Trophoblast cell (in vitro differentiated cells and primary cell): ENCODE data around the gene ANK2.

Experiments
- DNase-seq, 2 donors: peaks; one replicate each; pipeline ENCODE4 v3.0.0-alpha.2; 2016
- H2AFZ ChIP-seq: 2 replicates; pipeline ENCODE4 v1.6.1; 2013; ENCODE audit warnings: low read length, moderate library complexity, mild to moderate bottlenecking; ENCODE audit not compliant: insufficient read depth, poor library complexity
- H2AK5ac ChIP-seq: 2 replicates; pipeline ENCODE4 v1.6.1; 2013; ENCODE audit warnings: mild to moderate bottlenecking, low read length
- H2BK120ac ChIP-seq: 2 replicates; pipeline ENCODE4 v1.6.1; 2013; ENCODE audit warnings: low read length, mild to moderate bottlenecking, moderate library complexity; ENCODE audit not compliant: insufficient read depth, poor library complexity
- H2BK12ac ChIP-seq: 2 replicates; pipeline ENCODE4 v1.6.1; 2013; ENCODE audit warnings: mild to moderate bottlenecking, low read length, moderate library complexity
- H2BK5ac ChIP-seq: 2 replicates; pipeline ENCODE4 v1.6.1; 2013; ENCODE audit warnings: low read length, low read depth, moderate library complexity, mild to moderate bottlenecking; ENCODE audit not compliant: poor library complexity
- H3K14ac ChIP-seq: 2 replicates; pipeline ENCODE4 v1.6.1; 2013; ENCODE audit warnings: mild to moderate bottlenecking, low read length
- H3K18ac ChIP-seq: 2 replicates; pipeline ENCODE4 v1.6.1; 2013; ENCODE audit warnings: mild to moderate bottlenecking, low read length
- H3K23ac ChIP-seq: 2 replicates; pipeline ENCODE4 v1.6.1; 2013; ENCODE audit warnings: low read length
- H3K27ac ChIP-seq: 2 replicates; pipeline ENCODE4 v1.5.1; 2013; ENCODE audit warnings: low read depth, mild to moderate bottlenecking, inconsistent platforms, low read length, moderate library complexity
- H3K27me3 ChIP-seq: 2 replicates; pipeline ENCODE4 v1.6.1; 2013; ENCODE audit warnings: inconsistent platforms, mild to moderate bottlenecking, low read length, moderate library complexity; ENCODE audit not compliant: insufficient read depth
- H3K36me3 ChIP-seq, 2 experiments: 1 replicate in 1 of 2; 2 replicates in 1 of 2; pipeline ENCODE4 v1.6.1; 2013; ENCODE audit warnings: low read length in 2 of 2, mild to moderate bottlenecking in 2 of 2, moderate library complexity in 1 of 2; ENCODE audit not compliant: insufficient read depth in 2 of 2, control insufficient read depth in 1 of 2
- H3K4ac ChIP-seq: 2 replicates; pipeline ENCODE4 v1.6.1; 2013; ENCODE audit warnings: low read depth, mild to moderate bottlenecking, low read length, moderate library complexity
- H3K4me1 ChIP-seq, 2 experiments: 1 replicate in 1 of 2; 2 replicates in 1 of 2; pipeline ENCODE4 v1.6.1; 2013; ENCODE audit warnings: low read length in 2 of 2, mild to moderate bottlenecking in 2 of 2, moderate library complexity in 1 of 2; ENCODE audit not compliant: insufficient read depth in 2 of 2, control insufficient read depth in 1 of 2
- H3K4me2 ChIP-seq: 2 replicates; pipeline ENCODE4 v1.6.1; 2013; ENCODE audit warnings: inconsistent platforms, mild to moderate bottlenecking, low read length, moderate library complexity
- H3K4me3 ChIP-seq: 2 replicates; pipeline ENCODE4 v1.5.1; 2013; ENCODE audit warnings: mild to moderate bottlenecking, low read depth, low read length, inconsistent platforms
- H3K79me1 ChIP-seq: one replicate; pipeline ENCODE4 v1.6.1; 2013; ENCODE audit warnings: low read length
- H3K79me2 ChIP-seq: 2 replicates; pipeline ENCODE4 v1.6.1; 2013; ENCODE audit warnings: low read length, mild to moderate bottlenecking; ENCODE audit not compliant: control insufficient read depth, insufficient read depth, poor library complexity
- H3K9ac ChIP-seq: 2 replicates; pipeline ENCODE4 v1.6.1; 2013; ENCODE audit warnings: mild to moderate bottlenecking, low read length
- H3K9me3 ChIP-seq: 2 replicates; pipeline ENCODE4 v1.6.1; 2013; ENCODE audit warnings: low read depth, mild to moderate bottlenecking, control low read depth, inconsistent platforms, low read length; ENCODE audit not compliant: insufficient read depth
- H4K12ac ChIP-seq: 2 replicates; pipeline ENCODE4 v1.6.1; 2013; ENCODE audit warnings: low read depth, mild to moderate bottlenecking, low read length, moderate library complexity
- H4K8ac ChIP-seq: 2 replicates; pipeline ENCODE4 v1.6.1; 2013; ENCODE audit warnings: low read depth, mild to moderate bottlenecking, low read length, moderate library complexity
- H4K91ac ChIP-seq: one replicate; pipeline ENCODE4 v1.6.1; 2013; ENCODE audit warnings: low read depth, mild to moderate bottlenecking, low read length, moderate library complexity
- WGBS: extraction: QIAGEN DNeasy Blood & Tissue Kit; methylation state at CpG from one replicate; pipeline ENCODE4 v1.1.7; 2013; ENCODE audit warnings: missing lambda C conversion rate; ENCODE audit not compliant: insufficient read length, insufficient coverage; ENCODE audit errors: extremely low coverage; 5-methylcytosine and 5-hydroxymethylcytosine counted together

The ANK2 gene

DNA sequence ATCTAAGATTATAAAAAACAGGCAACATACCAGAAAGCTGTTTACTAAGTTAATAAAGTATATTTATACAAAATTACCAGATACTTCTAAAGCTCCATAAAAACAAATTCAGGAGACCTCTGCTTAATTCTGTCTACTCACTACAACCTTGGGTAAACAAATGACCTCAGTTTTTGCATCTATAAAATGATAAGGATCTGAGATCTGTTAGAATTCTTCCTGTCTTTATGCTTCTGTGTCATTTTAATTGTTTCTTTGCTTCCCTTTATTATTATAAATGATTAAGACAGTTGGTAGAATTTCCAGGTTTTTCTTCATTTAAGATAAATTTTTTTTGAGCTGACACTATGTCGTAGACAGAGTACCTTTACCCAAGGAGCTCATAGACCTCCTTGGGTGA, 76.0 kb downstream of the ANK2 start:
- H2BK12ac ChIP-seq, result no peak overlapping the region
- H2AFZ ChIP-seq, result no peak overlapping the region
- H3K23ac ChIP-seq, result no peak overlapping the region
- H3K79me2 ChIP-seq, result no peaks in the 10 kb centered on the region
- no peak overlapping the region for H3K27ac ChIP-seq
- no peak overlapping the region for H4K12ac ChIP-seq
- H3K36me3 ChIP-seq, result no peaks in the 10 kb centered on the region
- no peaks in the 10 kb centered on the region for H3K79me1 ChIP-seq
- H3K18ac ChIP-seq, result no peak overlapping the region
- no peak overlapping the region for H2BK5ac ChIP-seq
- no peak overlapping the region for H3K9ac ChIP-seq
- no peak overlapping the region for H2AK5ac ChIP-seq
- no peaks in the 10 kb centered on the region for H3K9me3 ChIP-seq
- DNase-seq, result no peak
- no peak overlapping the region for H3K4me3 ChIP-seq
- H4K8ac ChIP-seq, result no peak overlapping the region
- no peak overlapping the region for H4K91ac ChIP-seq
- no peak overlapping the region for H2BK120ac ChIP-seq
- no peak overlapping the region for H3K14ac ChIP-seq
- H3K27me3 ChIP-seq, result no peaks in the 10 kb centered on the region
- H3K4me1 ChIP-seq, result no peaks in the 10 kb centered on the region
- WGBS, result no CpG with 5 or more reads among the region's 1 CpG
- H3K4ac ChIP-seq, result no peak overlapping the region
- no peak overlapping the region for H3K4me2 ChIP-seq

DNA sequence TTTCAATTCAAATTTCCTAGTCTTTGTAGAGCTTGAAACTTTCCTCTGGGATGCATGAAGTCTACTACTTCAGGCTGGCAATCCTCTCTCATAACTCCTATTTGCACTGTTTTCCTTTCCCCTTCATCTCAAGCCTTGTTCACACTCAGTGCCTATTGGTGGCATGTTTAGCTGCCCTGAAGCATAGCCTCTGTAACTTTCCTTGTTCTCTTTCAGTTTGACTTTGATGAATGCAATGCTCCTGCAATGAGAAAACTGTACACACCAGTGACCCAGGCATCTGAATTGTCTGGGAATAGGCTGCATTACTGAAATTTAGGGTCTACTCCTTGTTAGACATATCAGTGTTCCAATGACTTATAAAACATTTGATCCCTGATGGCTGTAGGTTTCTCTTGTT, 81.7 kb downstream of the ANK2 start:
- Histone ChIP-seq H3K4me1 (no peaks in the 10 kb centered on the region), H2AFZ (no peak overlapping the region), H3K36me3 (no peaks in the 10 kb centered on the region), H3K9me3 (no peaks in the 10 kb centered on the region), H2AK5ac (no peak overlapping the region), H3K4me2 (no peak overlapping the region), H4K12ac (no peak overlapping the region), H3K4ac (no peak overlapping the region), H3K9ac (no peak overlapping the region), H3K27ac (no peak overlapping the region), H3K27me3 (no peaks in the 10 kb centered on the region), H3K79me1 (no peaks in the 10 kb centered on the region), H2BK5ac (no peak overlapping the region), H3K23ac (no peak overlapping the region), H4K91ac (no peak overlapping the region), H4K8ac (no peak overlapping the region), H3K79me2 (no peaks in the 10 kb centered on the region), H2BK12ac (no peak overlapping the region), H3K4me3 (no peak overlapping the region), H2BK120ac (no peak overlapping the region), H3K18ac (no peak overlapping the region), H3K14ac (no peak overlapping the region)
- DNase-seq, result no peak

DNA sequence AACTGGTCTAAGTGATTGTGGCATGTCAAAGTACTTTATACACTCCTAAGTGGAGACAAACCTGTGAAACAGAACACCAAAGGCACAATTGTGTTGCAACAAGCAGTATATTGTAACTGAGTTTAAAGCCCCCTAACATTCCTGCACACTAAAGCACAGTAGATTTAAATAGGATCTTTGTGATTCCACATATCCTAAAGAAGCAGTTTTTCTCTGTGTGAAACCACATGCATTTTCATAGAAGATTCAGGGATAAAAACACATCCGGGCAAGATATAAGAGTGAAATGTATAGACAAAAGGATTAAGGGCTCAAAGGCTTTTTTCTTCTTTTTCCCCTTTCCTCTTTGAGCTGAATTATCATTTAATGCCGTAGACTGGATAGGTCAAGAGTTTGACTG, 82.2 kb downstream of the ANK2 start:
- Histone ChIP-seq H3K79me2 (no peaks in the 10 kb centered on the region), H4K12ac (no peak overlapping the region), H3K9ac (no peak overlapping the region), H3K9me3 (no peaks in the 10 kb centered on the region), H3K27ac (no peak overlapping the region), H2BK5ac (no peak overlapping the region), H3K27me3 (no peaks in the 10 kb centered on the region), H2AFZ (no peak overlapping the region), H2BK120ac (no peak overlapping the region), H3K14ac (no peak overlapping the region), H4K91ac (no peak overlapping the region), H2AK5ac (no peak overlapping the region), H3K4me2 (no peak overlapping the region), H3K36me3 (no peaks in the 10 kb centered on the region), H3K4me1 (no peaks in the 10 kb centered on the region), H3K18ac (no peak overlapping the region), H3K23ac (no peak overlapping the region), H3K79me1 (no peaks in the 10 kb centered on the region), H4K8ac (no peak overlapping the region), H3K4me3 (no peak overlapping the region), H3K4ac (no peak overlapping the region), H2BK12ac (no peak overlapping the region)
- no CpG with 5 or more reads among the region's 2 CpGs for WGBS
- DNase-seq, result no peak

DNA sequence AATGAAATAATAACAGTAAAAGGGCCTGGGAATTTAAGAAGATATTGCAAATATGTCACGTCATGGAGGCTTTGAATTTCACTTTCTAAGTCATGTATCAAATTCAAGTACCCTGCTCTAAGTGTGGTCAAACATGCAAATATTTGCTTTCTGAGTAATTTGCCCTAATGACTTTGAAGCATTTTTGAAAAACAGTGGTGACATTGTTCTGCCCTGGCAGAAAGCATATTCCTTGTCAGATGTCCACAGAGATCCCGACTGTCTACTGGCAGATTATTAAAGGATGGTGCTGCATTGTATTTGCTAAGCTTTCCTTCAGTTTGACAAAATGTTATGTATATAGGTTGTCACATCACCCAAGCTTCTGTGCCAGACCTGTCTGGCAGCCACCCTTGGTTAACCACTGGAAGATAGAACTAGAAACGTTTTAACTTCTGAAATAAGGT, 92.5 kb downstream of the ANK2 start:
- Histone ChIP-seq H2BK120ac (no peak overlapping the region), H2BK12ac (no peak overlapping the region), H4K8ac (no peak overlapping the region), H3K27ac (no peak overlapping the region), H3K4me3 (no peak overlapping the region), H4K12ac (no peak overlapping the region), H3K4ac (no peak overlapping the region), H3K14ac (no peak overlapping the region), H3K9me3 (no peaks in the 10 kb centered on the region), H3K23ac (no peak overlapping the region), H3K18ac (no peak overlapping the region), H3K79me2 (no peaks in the 10 kb centered on the region), H4K91ac (no peak overlapping the region), H3K4me2 (no peak overlapping the region), H2AK5ac (no peak overlapping the region), H2AFZ (no peak overlapping the region), H3K9ac (no peak overlapping the region), H3K36me3 (no peaks in the 10 kb centered on the region), H2BK5ac (no peak overlapping the region), H3K79me1 (no peaks in the 10 kb centered on the region), H3K27me3 (no peaks in the 10 kb centered on the region), H3K4me1 (peaks cover 3 to 5% of the 10 kb centered on the region in 2 experiments)
- no CpG with 5 or more reads among the region's 3 CpGs for WGBS
- peak in 1 of 2 donors; percentile 4 for DNase-seq
